Adrenal gland (tissue), 12 donors: ENCODE measurements around the gene SLC25A21. TPM values are rescaled to one million over a fixed set of nuclear protein-coding genes. Genes with fewer than 3 reads are reported as not detected.

Experiments
- DNase-seq, 7 donors: peaks; one replicate each; pipeline ENCODE4 v3.0.0-alpha.2; 2019 to 2020
- H3K27ac ChIP-seq, 5 donors: fragments of 200-600 bp; sonication (generic) in 4 of 5; 1 replicate in 3 of 5; 2 replicates in 2 of 5; pipeline versions ENCODE4 v1.5.1 to v1.8.0; 2016 to 2020; ENCODE audit warnings: mild to moderate bottlenecking in 1 of 5
- H3K27me3 ChIP-seq: fragments of 200-600 bp; 2 replicates; pipeline ENCODE4 v1.8.0; 2021
- H3K36me3 ChIP-seq, 2 donors: fragments of 200-600 bp; replicated peaks in 1 of 2; 1 replicate in 1 of 2; 2 replicates in 1 of 2; pipeline versions ENCODE4 v1.5.1 to v1.8.0; 2018 to 2022
- H3K4me1 ChIP-seq, 2 donors: fragments of 200-600 bp; replicated peaks in 1 of 2; 1 replicate in 1 of 2; 2 replicates in 1 of 2; pipeline versions ENCODE4 v1.5.1 to v1.8.0; 2018 to 2021
- H3K4me3 ChIP-seq, 4 donors: fragments of 200-600 bp; sonication (generic) in 3 of 4; one replicate each; pipeline ENCODE4 v1.5.1; 2016 to 2018
- H3K9me3 ChIP-seq, 3 donors: fragments of 200-600 bp; sonication (generic) in 1 of 3; replicated peaks in 1 of 3; 1 replicate in 2 of 3; 2 replicates in 1 of 3; pipeline versions ENCODE4 v1.5.1 to v1.8.0; 2016 to 2021
- CTCF ChIP-seq, 6 experiments: fragments of 450-650 bp in 4 of 6; fragments of 200-600 bp in 2 of 6; sonication (generic) in 1 of 6; IDR thresholded peaks; 1 replicate in 5 of 6; 2 replicates in 1 of 6; pipeline versions ENCODE4 v1.5.1 to v1.8.0; 2016 to 2021; ENCODE audit warnings: antibody characterized with exemption in 6 of 6, mild to moderate bottlenecking in 2 of 6, moderate library complexity in 1 of 6
- POLR2A ChIP-seq, 2 donors: fragments of 450-650 bp; IDR thresholded peaks; one replicate each; pipeline ENCODE4 v1.6.1; 2017; ENCODE audit warnings: antibody characterized with exemption in 2 of 2, mild to moderate bottlenecking in 2 of 2, moderate library complexity in 1 of 2
- WGBS, 4 donors: extraction: QIAGEN DNeasy Blood & Tissue Kit in 2 of 4; methylation state at CpG; one replicate each; pipeline versions ENCODE4 v1.1.5 to v1.1.7; 2013 to 2017; 5-methylcytosine and 5-hydroxymethylcytosine counted together
- intact Hi-C, 2 donors: fragments of 100-400 bp; cut with DNase I; formaldehyde crosslinking; loops; one replicate each; pipeline versions ENCODE4 v1.14.1 to v1.15.0; 2022 to 2023
- polyA plus RNA-seq, 3 donors: library from polyadenylated mRNA; stranded (reverse); fragments of 200-250 nt in 2 of 3; fragments of 350-450 nt in 1 of 3; fragmentation: Illumina TruSeq in 1 of 3; extraction: RNeasy Lipid Tissue Mini Kit (QIAGEN cat#74804) in 1 of 3; gene quantifications; one replicate each; pipeline ENCODE4 v1.2.3, GENCODE V29; 2013 to 2014
- total RNA-seq, 9 donors: library from RNA; depleted of rRNA in 4 of 9; stranded (reverse); fragments of >200 nt in 4 of 9; fragments of 120-200 nt in 1 of 9; fragmentation: NEBNext Ultra II Directional in 1 of 9; extraction: Animal tissue kit (Norgen Biotek cat#: 25700) in 1 of 9; gene quantifications; one replicate each; pipeline versions ENCODE4 v1.1.0 to v1.2.4, GENCODE V29; 2013 to 2023
- donor health status: healthy with polysubstance abuse.
- donor health status: Bipolar disorder and iron deficiency.
- donor health status: DM: yes; HTN: yes; CAD: no.
- donor health status: DM: no; HTN: no; CAD: no.
- donor health status: DM: no; HTN: no; CAD: no.
- donor health status: DM: yes; HTN: yes; CAD: no.

Gene SLC25A21
- total and polyA plus RNA-seq, 12 donors: 0.14 to 3.8 (median 0.56) TPM

DNA sequence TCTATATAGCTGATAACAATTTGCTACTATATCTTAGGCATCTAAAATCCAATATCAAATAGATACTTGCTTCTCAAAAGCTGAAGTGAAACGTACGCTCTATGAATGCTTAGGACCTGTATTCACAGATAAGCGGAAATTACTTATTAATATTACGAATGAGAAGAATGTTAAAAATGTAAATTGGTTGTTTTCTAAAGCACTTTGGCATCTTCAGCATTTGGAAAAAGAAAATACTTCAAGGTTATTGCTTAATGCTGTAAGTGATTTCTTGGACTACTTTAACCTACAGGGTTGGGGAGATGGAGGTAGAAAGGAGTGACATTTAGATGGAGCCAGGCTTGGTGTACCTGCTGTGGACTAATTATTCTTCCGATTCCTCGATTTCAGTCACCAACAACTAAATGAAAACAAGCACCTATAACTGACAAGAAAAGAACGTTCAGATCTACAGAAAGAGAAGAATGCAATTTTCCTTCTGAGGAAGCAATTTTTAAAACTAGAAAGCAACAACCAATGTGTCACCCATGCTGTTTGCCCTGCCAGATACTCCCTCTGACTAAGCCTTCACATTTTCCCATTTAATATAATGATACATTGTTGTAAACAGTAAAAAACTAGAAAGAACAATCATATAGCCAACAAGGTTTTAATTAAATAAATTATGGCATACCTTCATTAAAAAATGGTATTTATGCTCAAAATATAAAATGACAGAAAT lies 49.3 kb downstream of the SLC25A21 start:
- no peak for DNase-seq
- no peak overlapping the region for H3K4me3 ChIP-seq
- no peaks in the 10 kb centered on the region for H3K36me3 ChIP-seq
- no peaks in the 10 kb centered on the region for H3K27me3 ChIP-seq
- intact Hi-C loops: no loop called here
- H3K27ac ChIP-seq: no peak overlapping the region
- no peaks in the 10 kb centered on the region for H3K4me1 ChIP-seq
- no peak for TF ChIP-seq CTCF (IDR thresholded peaks at IDR 0.05)
- no peak for TF ChIP-seq POLR2A (IDR thresholded peaks at IDR 0.05)
- 81 to 86% (median 84%) methylated on average over 7 of the region's 7 CpGs for WGBS, 4 donors
- H3K9me3 ChIP-seq: no peaks in the 10 kb centered on the region

GRCh38 chr14:37122288-37122687 lies 50.1 kb downstream of the SLC25A21 start:
- Histone ChIP-seq H3K9me3 (no peaks in the 10 kb centered on the region), H3K4me1 (no peaks in the 10 kb centered on the region), H3K27ac (no peak overlapping the region), H3K36me3 (no peaks in the 10 kb centered on the region), H3K27me3 (no peaks in the 10 kb centered on the region), H3K4me3 (no peak overlapping the region)
- no peak for DNase-seq
- WGBS, 4 donors: 75 to 76% (median 76%) methylated on average over 3 of the region's 3 CpGs
- no peak for TF ChIP-seq CTCF (IDR thresholded peaks at IDR 0.05)
- no peak for TF ChIP-seq POLR2A (IDR thresholded peaks at IDR 0.05)
- intact Hi-C loops: no loop called here

GRCh38 chr14:37118673-37119366 lies 53.6 kb downstream of the SLC25A21 start:
- WGBS, 4 donors: 71 to 83% (median 76%) methylated on average over 4 of the region's 4 CpGs

More at GRCh38 chr14:37118673-37119366, 53.6 kb downstream of the SLC25A21 start:
- Histone ChIP-seq H3K4me1 (no peaks in the 10 kb centered on the region), H3K27ac (no peak overlapping the region), H3K36me3 (no peaks in the 10 kb centered on the region), H3K27me3 (no peaks in the 10 kb centered on the region), H3K9me3 (no peaks in the 10 kb centered on the region), H3K4me3 (no peak overlapping the region)
- intact Hi-C loops: no loop called here
- DNase-seq: no peak
- no peak for TF ChIP-seq POLR2A (IDR thresholded peaks at IDR 0.05)
- TF ChIP-seq CTCF (IDR thresholded peaks at IDR 0.05): no peak
